Progenitor cell of endocrine pancreas (in vitro differentiated cells): ENCODE measurements around the gene EMILIN3. TPM values are rescaled to one million over a fixed set of nuclear protein-coding genes. Genes with fewer than 3 reads are reported as not detected.
A peak's percentile ranks its signal among the peaks of the same experiment; 100 is the strongest.

Experiments used
- DNase-seq: peaks from one replicate; pipeline ENCODE4 v3.0.0; 2021; ENCODE audit warnings: low spot score; ENCODE audit not compliant: unreplicated experiment
- H3K27ac Mint-ChIP-seq: 2 replicates; pipeline ENCODE4 v1.8.0; 2021; ENCODE audit warnings: mild to moderate bottlenecking, moderate library complexity, mixed read lengths
- H3K27me3 Mint-ChIP-seq: 2 replicates; pipeline ENCODE4 v1.8.0; 2021; ENCODE audit warnings: mixed read lengths
- H3K36me3 Mint-ChIP-seq: 2 replicates; pipeline ENCODE4 v1.8.0; 2022; ENCODE audit warnings: mixed read lengths; ENCODE audit not compliant: insufficient read depth
- H3K4me1 Mint-ChIP-seq: 2 replicates; pipeline ENCODE4 v1.8.0; 2021; ENCODE audit warnings: low read depth, mixed read lengths
- H3K4me3 Mint-ChIP-seq: 2 replicates; pipeline ENCODE4 v1.8.0; 2021; ENCODE audit warnings: low read depth, mild to moderate bottlenecking, moderate library complexity, mixed read lengths
- H3K9me3 Mint-ChIP-seq: 2 replicates; pipeline ENCODE4 v1.8.0; 2021; ENCODE audit warnings: low read depth, mixed read lengths
- total RNA-seq: library from RNA; stranded (reverse); gene quantifications from 2 replicates; pipeline ENCODE4 v1.2.1, GENCODE V29; 2021
- TF ChIP-seq, protein P1 (sequence below): fragments of 200-600 bp; sonication (generic); IDR thresholded peaks from one replicate; pipeline ENCODE4 v1.5.0; 2021; ENCODE audit warnings: antibody characterized with exemption, mild to moderate bottlenecking; ENCODE audit not compliant: unreplicated experiment

The EMILIN3 gene
- total RNA-seq, 1 donor from 2014 or later, result 0.96 TPM

DNA sequence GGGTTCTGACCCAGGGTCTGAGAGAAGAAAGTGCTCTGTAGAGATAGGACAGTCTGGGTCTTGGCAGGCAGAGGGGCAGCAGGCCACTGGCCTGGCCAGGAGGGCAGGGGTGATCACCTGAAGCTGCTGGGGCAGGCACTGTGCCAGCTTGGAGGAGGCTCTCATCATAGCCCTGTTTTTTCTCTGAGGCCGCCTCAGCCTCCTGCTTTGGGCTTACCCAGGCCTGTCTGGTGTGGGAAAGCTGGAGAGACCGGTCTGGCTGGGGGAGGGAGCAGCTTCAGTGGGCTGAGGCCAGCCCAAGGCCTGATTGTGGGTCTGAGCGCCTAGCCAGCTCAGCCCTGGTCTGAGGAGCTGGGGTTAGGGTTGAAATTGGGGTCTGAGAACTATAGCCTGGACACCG, 22.1 kb downstream of the EMILIN3 start:
- Mint-ChIP-seq H3K27me3 (peaks cover 4% of the 10 kb centered on the region), H3K36me3 (peaks cover 1% of the 10 kb centered on the region), H3K4me3 (no peak overlapping the region), H3K4me1 (peaks cover 9% of the 10 kb centered on the region), H3K9me3 (no peaks in the 10 kb centered on the region), H3K27ac (no peak overlapping the region)
- DNase-seq, result no peak
- TF ChIP-seq, protein P1, sequence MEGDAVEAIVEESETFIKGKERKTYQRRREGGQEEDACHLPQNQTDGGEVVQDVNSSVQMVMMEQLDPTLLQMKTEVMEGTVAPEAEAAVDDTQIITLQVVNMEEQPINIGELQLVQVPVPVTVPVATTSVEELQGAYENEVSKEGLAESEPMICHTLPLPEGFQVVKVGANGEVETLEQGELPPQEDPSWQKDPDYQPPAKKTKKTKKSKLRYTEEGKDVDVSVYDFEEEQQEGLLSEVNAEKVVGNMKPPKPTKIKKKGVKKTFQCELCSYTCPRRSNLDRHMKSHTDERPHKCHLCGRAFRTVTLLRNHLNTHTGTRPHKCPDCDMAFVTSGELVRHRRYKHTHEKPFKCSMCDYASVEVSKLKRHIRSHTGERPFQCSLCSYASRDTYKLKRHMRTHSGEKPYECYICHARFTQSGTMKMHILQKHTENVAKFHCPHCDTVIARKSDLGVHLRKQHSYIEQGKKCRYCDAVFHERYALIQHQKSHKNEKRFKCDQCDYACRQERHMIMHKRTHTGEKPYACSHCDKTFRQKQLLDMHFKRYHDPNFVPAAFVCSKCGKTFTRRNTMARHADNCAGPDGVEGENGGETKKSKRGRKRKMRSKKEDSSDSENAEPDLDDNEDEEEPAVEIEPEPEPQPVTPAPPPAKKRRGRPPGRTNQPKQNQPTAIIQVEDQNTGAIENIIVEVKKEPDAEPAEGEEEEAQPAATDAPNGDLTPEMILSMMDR, result no peak

DNA sequence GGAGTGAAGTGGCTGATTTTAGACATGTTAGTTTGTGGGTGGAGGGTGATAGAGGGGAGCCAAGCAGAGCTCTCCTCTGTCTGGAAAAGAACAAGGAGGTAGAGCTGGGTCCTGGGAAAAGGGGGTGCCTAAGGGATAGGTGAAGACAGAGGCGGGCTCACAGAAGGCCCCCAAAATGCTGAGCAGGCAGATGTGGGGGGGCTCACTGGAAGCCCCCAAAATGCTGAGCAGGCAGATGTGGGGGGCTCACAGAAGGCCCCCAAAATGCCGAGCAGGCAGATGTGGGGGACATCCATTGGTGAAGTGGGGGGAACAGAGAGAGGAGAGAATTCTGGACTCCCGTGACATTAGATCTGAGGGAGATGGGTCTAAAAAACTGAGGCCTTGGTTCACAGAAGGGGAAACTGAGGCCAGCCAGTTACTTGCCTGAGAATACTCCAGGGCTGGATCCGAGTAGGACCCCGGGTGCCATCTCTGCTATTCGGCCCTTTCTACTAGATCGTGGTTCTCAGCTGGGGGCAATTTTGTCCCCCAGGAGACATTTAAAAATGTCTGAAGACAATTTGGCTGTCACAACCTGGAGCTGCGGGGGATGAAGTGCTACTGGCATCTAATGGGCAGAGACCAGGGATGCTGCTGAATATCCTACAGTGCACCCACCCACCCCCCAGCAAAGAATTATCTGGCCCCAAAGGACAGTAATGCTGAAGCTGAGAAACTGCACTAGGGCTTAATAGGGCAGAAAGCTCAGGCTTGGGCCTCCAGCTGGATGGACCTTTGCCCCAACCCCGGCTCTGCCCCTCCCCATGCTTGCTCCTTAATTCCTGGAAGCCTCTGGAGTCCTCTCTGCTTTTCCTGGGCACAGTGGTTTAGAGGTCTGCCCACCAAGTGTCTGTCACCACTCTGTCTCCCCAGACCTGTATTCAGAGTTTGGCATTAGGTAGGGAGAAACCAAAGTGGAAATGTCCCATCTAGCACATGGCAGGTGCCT, 23.8 kb downstream of the EMILIN3 start:
- H3K36me3 Mint-ChIP-seq, result no peaks in the 10 kb centered on the region
- H3K27me3 Mint-ChIP-seq, result peaks cover 6% of the 10 kb centered on the region
- TF ChIP-seq, protein P1, result no peak
- H3K4me1 Mint-ChIP-seq, result peaks cover 10% of the 10 kb centered on the region
- no peak overlapping the region for H3K27ac Mint-ChIP-seq
- no peak for DNase-seq
- H3K9me3 Mint-ChIP-seq, result no peaks in the 10 kb centered on the region
- H3K4me3 Mint-ChIP-seq, result no peak overlapping the region

DNA sequence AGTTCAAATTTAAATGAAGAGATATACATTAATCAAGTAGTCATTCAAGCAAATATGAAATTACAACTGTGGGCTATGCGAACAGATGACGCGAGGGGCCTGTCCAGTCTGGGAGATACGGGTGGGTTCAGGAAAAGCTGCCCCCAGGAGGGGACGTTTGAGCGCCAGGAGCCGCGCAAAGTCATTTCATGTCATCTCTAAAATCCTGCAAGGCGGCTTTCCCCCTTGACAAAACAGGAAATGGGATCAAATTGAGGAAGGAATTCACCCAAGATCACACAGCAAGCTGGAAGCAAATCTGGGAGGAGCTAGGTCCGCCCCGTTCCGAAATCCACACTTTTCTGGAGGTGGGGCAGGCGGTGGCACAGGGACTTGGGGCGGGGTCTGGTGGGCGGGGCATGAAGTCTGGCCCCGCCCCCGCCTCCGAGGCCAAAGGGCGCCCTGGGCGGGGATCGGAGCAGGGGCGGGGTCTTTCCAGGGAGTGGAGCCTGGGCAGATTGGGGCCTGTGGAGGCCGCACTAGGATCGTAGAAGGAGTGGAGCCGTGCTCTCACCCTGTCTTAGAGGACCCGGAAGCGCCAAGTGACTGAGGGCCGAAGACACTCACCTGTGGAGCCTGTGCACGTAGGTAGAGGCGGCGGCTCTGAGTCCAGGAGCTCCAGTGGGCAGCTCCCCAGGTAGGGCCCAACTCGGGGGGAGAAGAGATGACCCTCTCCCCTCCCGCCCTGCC, 26.1 kb downstream of the EMILIN3 start, which contains the start of gene LPIN3:
Gene LPIN3 (plus strand): TSS at position 495 of the 729 bp plus-strand sequence. CDS start 4,983 bp downstream, outside the sequence.
- Mint-ChIP-seq H3K36me3 (no peaks in the 10 kb centered on the region), H3K4me1 (peaks cover 10% of the 10 kb centered on the region), H3K27me3 (peaks cover 8% of the 10 kb centered on the region), H3K27ac (peak within 1 kb of the TSS; percentile 96), H3K9me3 (no peaks in the 10 kb centered on the region), H3K4me3 (peak within 1 kb of the TSS; percentile 75)
- TF ChIP-seq, protein P1, result no peak
- DNase-seq, result peak; percentile 85

DNA sequence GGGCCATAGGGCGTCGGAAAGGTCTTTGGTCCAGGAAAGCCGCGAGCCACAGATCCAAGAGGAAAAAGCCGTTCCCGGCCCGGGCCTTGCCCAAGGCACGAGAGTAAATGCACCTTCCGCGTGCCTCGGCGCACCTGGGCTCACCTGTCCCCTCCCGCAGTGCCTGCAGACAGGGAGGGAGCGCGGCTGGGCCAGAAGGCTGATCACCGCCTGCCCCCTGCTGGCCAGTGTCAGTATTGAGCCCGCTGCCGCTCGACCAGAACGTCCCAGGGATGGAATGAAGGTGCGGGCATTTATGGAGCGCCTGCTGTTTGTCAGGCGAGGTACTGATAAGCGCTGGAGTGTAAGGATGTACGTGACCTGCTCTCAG, 26.7 kb downstream of the EMILIN3 start:
- no peaks in the 10 kb centered on the region for H3K9me3 Mint-ChIP-seq
- peak overlapping the region; percentile 75 for H3K4me3 Mint-ChIP-seq
- TF ChIP-seq, protein P1, result peak; percentile 99
- H3K27ac Mint-ChIP-seq, result peak overlapping the region; percentile 96
- H3K4me1 Mint-ChIP-seq, result peaks cover 10% of the 10 kb centered on the region
- peak; percentile 94 for DNase-seq
- H3K27me3 Mint-ChIP-seq, result peaks cover 10% of the 10 kb centered on the region
- H3K36me3 Mint-ChIP-seq, result no peaks in the 10 kb centered on the region

DNA sequence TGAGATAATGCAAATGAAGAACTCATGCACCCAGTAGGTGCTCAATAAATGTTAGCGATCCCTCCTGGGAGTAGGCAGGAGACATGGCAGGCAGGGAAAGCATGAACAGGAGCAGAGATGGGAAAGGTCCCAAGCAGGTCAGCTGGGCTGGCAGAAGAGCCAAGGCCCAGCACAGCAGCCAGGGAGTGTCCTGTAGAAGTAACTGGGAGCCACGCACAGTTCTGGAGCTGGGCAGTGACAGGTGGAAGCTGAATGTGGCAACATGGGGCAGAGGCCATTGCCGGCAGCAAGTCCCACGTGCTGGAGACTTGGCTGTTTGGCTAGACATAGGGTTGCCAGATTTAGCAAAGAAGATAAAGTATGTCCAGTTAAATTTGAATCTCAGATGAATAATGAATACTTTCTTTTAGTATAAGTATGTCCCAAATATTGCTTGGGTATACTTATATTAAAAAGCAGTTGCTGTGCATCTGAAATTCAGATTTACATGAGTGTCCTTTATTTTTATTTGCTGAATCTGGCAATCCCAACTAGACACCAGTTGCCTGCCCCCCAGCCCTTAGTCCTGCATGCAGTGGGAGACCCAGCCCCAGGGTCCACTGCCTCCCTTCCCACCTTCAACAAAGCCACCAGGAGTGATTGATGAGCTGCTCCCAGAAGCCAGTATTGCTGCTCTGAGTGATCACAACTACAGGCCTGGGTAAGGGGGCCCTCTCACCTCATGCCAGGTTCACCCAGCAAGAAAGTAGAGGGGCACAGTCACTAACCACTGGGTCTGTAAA, 29.7 kb downstream of the EMILIN3 start:
- H3K9me3 Mint-ChIP-seq, result no peaks in the 10 kb centered on the region
- DNase-seq, result no peak
- H3K27me3 Mint-ChIP-seq, result peaks cover 14% of the 10 kb centered on the region
- no peak overlapping the region for H3K4me3 Mint-ChIP-seq
- peaks cover 7% of the 10 kb centered on the region for H3K4me1 Mint-ChIP-seq
- H3K27ac Mint-ChIP-seq, result no peak overlapping the region
- TF ChIP-seq, protein P1, result no peak
- H3K36me3 Mint-ChIP-seq, result no peaks in the 10 kb centered on the region
